Stomach (tissue), 4 donors: ENCODE results near the gene C8A.

Source experiments
- CTCF ChIP-seq, 7 experiments: fragments of 450-650 bp in 4 of 7; fragments of 200-600 bp in 3 of 7; sonication (generic) in 3 of 7; IDR thresholded peaks; one replicate each; pipeline ENCODE4 v1.5.1; 2016 to 2019; ENCODE audit warnings: antibody characterized with exemption in 7 of 7, control low read depth in 2 of 7, mild to moderate bottlenecking in 1 of 7
- EP300 ChIP-seq: sonication (generic); formaldehyde crosslinking; IDR thresholded peaks from one replicate; pipeline ENCODE4 v1.6.1; 2017; ENCODE audit warnings: antibody characterized with exemption
- POLR2AphosphoS5 ChIP-seq, 3 donors: sonication (generic); formaldehyde crosslinking; IDR thresholded peaks; one replicate each; pipeline ENCODE4 v1.6.1; 2016; ENCODE audit warnings: antibody characterized with exemption in 3 of 3

- TF ChIP-seq CTCF (IDR thresholded peaks at IDR 0.05) (no peak), POLR2AphosphoS5 (IDR thresholded peaks at IDR 0.05) (peak in 1 of 3 donors; percentile 30), EP300 (no peak)
These were observed 33.2 kb upstream of the C8A start for GRCh38 chr1:56821462-56821797.
